Measurements from ENCODE around the gene CPNE8.

GRCh38 chr12:38746744-38747143 lies 158.6 kb downstream of the CPNE8 start:
- no peak for TF ChIP-seq CTCF (IDR thresholded peaks at IDR 0.05)
- TF ChIP-seq EZH2 (IDR thresholded peaks at IDR 0.05; ENCODE audit: borderline replicate concordance, insufficient read depth, low read depth, low read length, poor library complexity, severe bottlenecking), result no peak

Data from B cell (primary cell).